CD4-positive, alpha-beta T cell treated with Interleukin-6 for 4 hours (primary cell): Measurements from ENCODE around the gene RAD51D.
A peak's percentile ranks its signal among the peaks of the same experiment; 100 is the strongest.
"Not testable (repeated sequence)": the region's sequence is repeated elsewhere in the genome, so short reads cannot be mapped to it uniquely, and the experiment has no call there.

Experiments used
- DNase-seq: peaks from one replicate; pipeline ENCODE4 v3.0.0-alpha.2; 2020; ENCODE audit warnings: mixed read lengths

Gene RAD51D

GRCh38 chr17:35119370-35120165, at the start of gene RAD51D:
Gene RAD51D, minus strand, starts transcription at chr17:35119860. Its CDS starts 247 bp downstream, at chr17:35119613.
- peak; percentile 84 for DNase-seq

- DNase-seq: no peak
Observed at GRCh38 chr17:35167666-35168065, 48.0 kb upstream of the RAD51D start.

- DNase-seq: no peak
Observed at GRCh38 chr17:35167046-35167445, 47.4 kb upstream of the RAD51D start.

- no peak for DNase-seq
Observed at GRCh38 chr17:35166526-35166925, 46.9 kb upstream of the RAD51D start.

GRCh38 chr17:35164716-35165115, 45.1 kb upstream of the RAD51D start:
- DNase-seq: no peak

- no peak for DNase-seq
Observed at GRCh38 chr17:35163886-35164285, 44.2 kb upstream of the RAD51D start.

- DNase-seq: no peak
Observed at GRCh38 chr17:35162755-35163154, 43.1 kb upstream of the RAD51D start.

- peak; percentile 52 for DNase-seq
Observed at GRCh38 chr17:35161281-35161761, 41.7 kb upstream of the RAD51D start.

GRCh38 chr17:35160354-35161201, 40.9 kb upstream of the RAD51D start:
- DNase-seq: peak; percentile 59

- DNase-seq: no peak
Observed at GRCh38 chr17:35159940-35160339, 40.3 kb upstream of the RAD51D start.

GRCh38 chr17:35155246-35155645, 35.6 kb upstream of the RAD51D start:
- DNase-seq: no peak

- DNase-seq: no peak
Observed at GRCh38 chr17:35154196-35155165, 34.8 kb upstream of the RAD51D start.

- DNase-seq: no peak
Observed at GRCh38 chr17:35152421-35153140, 32.9 kb upstream of the RAD51D start.

GRCh38 chr17:35151080-35151479, 31.4 kb upstream of the RAD51D start:
- not testable (repeated sequence) for DNase-seq

GRCh38 chr17:35149941-35150340, 30.3 kb upstream of the RAD51D start:
- no peak for DNase-seq

GRCh38 chr17:35148144-35148543, 28.5 kb upstream of the RAD51D start:
- DNase-seq: no peak

GRCh38 chr17:35147375-35147905, 27.8 kb upstream of the RAD51D start, which contains the start of gene UNC45B:
Gene UNC45B, plus strand, starts transcription at chr17:35147817. Its CDS starts 447 bp downstream, at chr17:35148264.
- DNase-seq: no peak

- no peak for DNase-seq
Observed at GRCh38 chr17:35146214-35146833, 26.7 kb upstream of the RAD51D start.

GRCh38 chr17:35144840-35145239, 25.2 kb upstream of the RAD51D start:
- no peak for DNase-seq

- no peak for DNase-seq
Observed at GRCh38 chr17:35142467-35142796, 22.8 kb upstream of the RAD51D start.
